HEK293 (cell line): ENCODE measurements around the gene SLC22A16.
A peak's percentile ranks its signal among the peaks of the same experiment; 100 is the strongest.

Source experiments
- GFI1B ChIP-seq: fragments of 450-650 bp; formaldehyde crosslinking; IDR thresholded peaks from 2 replicates; pipeline ENCODE4 v1.5.1; 2016; ENCODE audit warnings: missing biosample characterization, missing genetic modification characterization
- IKZF3 ChIP-seq: fragments of 450-650 bp; IDR thresholded peaks from 2 replicates; pipeline ENCODE4 v1.5.0; 2018; ENCODE audit warnings: missing biosample characterization, mild to moderate bottlenecking, missing genetic modification characterization, moderate library complexity
- KLF17 ChIP-seq: fragments of 450-650 bp; formaldehyde crosslinking; IDR thresholded peaks from 2 replicates; pipeline ENCODE4 v1.5.1; 2016; ENCODE audit warnings: missing biosample characterization, missing genetic modification characterization
- MZF1 ChIP-seq: fragments of 450-650 bp; formaldehyde crosslinking; IDR thresholded peaks from 2 replicates; pipeline ENCODE4 v1.5.1; 2017; ENCODE audit warnings: missing biosample characterization, missing genetic modification characterization, borderline replicate concordance
- PRDM1 ChIP-seq: fragments of 450-650 bp; formaldehyde crosslinking; IDR thresholded peaks from 2 replicates; pipeline ENCODE4; 2016; ENCODE audit warnings: missing biosample characterization, missing genetic modification characterization
- PRDM2 ChIP-seq: fragments of 450-650 bp; formaldehyde crosslinking; IDR thresholded peaks from 2 replicates; pipeline ENCODE4 v1.5.1; 2016; ENCODE audit warnings: missing biosample characterization, missing genetic modification characterization, borderline replicate concordance
- RBAK ChIP-seq: fragments of 450-650 bp; formaldehyde crosslinking; IDR thresholded peaks from 2 replicates; pipeline ENCODE4 v1.5.1; 2016; ENCODE audit warnings: missing biosample characterization, missing genetic modification characterization
- SALL2 ChIP-seq: fragments of 450-650 bp; formaldehyde crosslinking; IDR thresholded peaks from 2 replicates; pipeline ENCODE4 v1.5.0; 2017; ENCODE audit warnings: missing biosample characterization, mild to moderate bottlenecking, missing genetic modification characterization, borderline replicate concordance
- SCRT1 ChIP-seq: fragments of 450-650 bp; formaldehyde crosslinking; IDR thresholded peaks from 2 replicates; pipeline ENCODE4 v1.5.1; 2016; ENCODE audit warnings: missing biosample characterization, missing genetic modification characterization, borderline replicate concordance
- ZBTB7A ChIP-seq: fragments of 450-650 bp; formaldehyde crosslinking; IDR thresholded peaks from 2 replicates; pipeline ENCODE4 v1.5.1; 2016; ENCODE audit warnings: low read depth, missing biosample characterization, missing genetic modification characterization
- ZFHX2 ChIP-seq: fragments of 450-650 bp; formaldehyde crosslinking; conservative IDR thresholded peaks from 2 replicates; pipeline ENCODE4 v1.5.1; 2016; ENCODE audit warnings: missing biosample characterization, missing genetic modification characterization
- ZNF114 ChIP-seq: fragments of 450-650 bp; formaldehyde crosslinking; IDR thresholded peaks from 2 replicates; pipeline ENCODE4 v1.5.0; 2017; ENCODE audit warnings: missing biosample characterization, missing genetic modification characterization
- ZNF121 ChIP-seq: fragments of 450-650 bp; formaldehyde crosslinking; IDR thresholded peaks from 2 replicates; pipeline ENCODE4 v1.5.1; 2016; ENCODE audit warnings: missing biosample characterization, missing genetic modification characterization
- ZNF174 ChIP-seq: fragments of 450-650 bp; formaldehyde crosslinking; IDR thresholded peaks from 2 replicates; pipeline ENCODE4 v1.5.0; 2017; ENCODE audit warnings: missing biosample characterization, mild to moderate bottlenecking, missing genetic modification characterization
- ZNF2 ChIP-seq: fragments of 450-650 bp; formaldehyde crosslinking; IDR thresholded peaks from 2 replicates; pipeline ENCODE4 v1.5.1; 2016; ENCODE audit warnings: missing biosample characterization, missing genetic modification characterization
- ZNF239 ChIP-seq: fragments of 450-650 bp; formaldehyde crosslinking; IDR thresholded peaks from 2 replicates; pipeline ENCODE4 v1.5.1; 2016; ENCODE audit warnings: missing biosample characterization, missing genetic modification characterization
- ZNF324 ChIP-seq: fragments of 450-650 bp; formaldehyde crosslinking; IDR thresholded peaks from 2 replicates; pipeline ENCODE4 v1.5.1; 2016; ENCODE audit warnings: missing biosample characterization, missing genetic modification characterization
- ZNF398 ChIP-seq: fragments of 450-650 bp; formaldehyde crosslinking; IDR thresholded peaks from 2 replicates; pipeline ENCODE4 v1.5.1; 2017; ENCODE audit warnings: missing biosample characterization, missing genetic modification characterization
- ZNF426 ChIP-seq: fragments of 450-650 bp; formaldehyde crosslinking; IDR thresholded peaks from 2 replicates; pipeline ENCODE4 v1.5.1; 2017; ENCODE audit warnings: missing biosample characterization, missing genetic modification characterization, mild to moderate bottlenecking, inconsistent platforms, moderate library complexity
- ZNF530 ChIP-seq: fragments of 450-650 bp; formaldehyde crosslinking; IDR thresholded peaks from 2 replicates; pipeline ENCODE4 v1.5.1; 2016; ENCODE audit warnings: low read depth, missing biosample characterization, missing genetic modification characterization
- ZNF548 ChIP-seq: fragments of 450-650 bp; formaldehyde crosslinking; IDR thresholded peaks from 2 replicates; pipeline ENCODE4 v1.5.1; 2016; ENCODE audit warnings: missing biosample characterization, missing genetic modification characterization
- ZNF585B ChIP-seq: fragments of 450-650 bp; formaldehyde crosslinking; IDR thresholded peaks from 2 replicates; pipeline ENCODE4 v1.5.1; 2016; ENCODE audit warnings: missing biosample characterization, missing genetic modification characterization
- ZNF600 ChIP-seq: fragments of 450-650 bp; formaldehyde crosslinking; IDR thresholded peaks from 2 replicates; pipeline ENCODE4 v1.5.1; 2016; ENCODE audit warnings: missing biosample characterization, missing genetic modification characterization
- ZNF629 ChIP-seq: fragments of 450-650 bp; formaldehyde crosslinking; IDR thresholded peaks from 2 replicates; pipeline ENCODE4 v1.5.1; 2017; ENCODE audit warnings: missing biosample characterization, missing genetic modification characterization
- ZNF660 ChIP-seq: fragments of 450-650 bp; IDR thresholded peaks from 2 replicates; pipeline ENCODE4 v1.5.1; 2018; ENCODE audit warnings: missing biosample characterization, mild to moderate bottlenecking, missing genetic modification characterization
- ZSCAN18 ChIP-seq: fragments of 450-650 bp; formaldehyde crosslinking; IDR thresholded peaks from 2 replicates; pipeline ENCODE4 v1.5.1; 2016; ENCODE audit warnings: missing biosample characterization, missing genetic modification characterization
- ZSCAN23 ChIP-seq: fragments of 450-650 bp; formaldehyde crosslinking; IDR thresholded peaks from 2 replicates; pipeline ENCODE4 v1.5.1; 2016; ENCODE audit warnings: missing biosample characterization, missing genetic modification characterization
- ZSCAN5A ChIP-seq: fragments of 450-650 bp; formaldehyde crosslinking; IDR thresholded peaks from 2 replicates; pipeline ENCODE4 v1.5.1; 2016; ENCODE audit warnings: missing biosample characterization, missing genetic modification characterization

The SLC22A16 gene

GRCh38 chr6:110491644-110492317 lies 15.4 kb upstream of the SLC22A16 start (continued):
- TF ChIP-seq ZBTB7A (no peak), SCRT1 (no peak), ZSCAN18 (tag by site-specific recombination) (no peak), PRDM2 (tag by site-specific recombination) (no peak), ZNF174 (no peak), ZSCAN5A (tag by site-specific recombination) (no peak), IKZF3 (tag by site-specific recombination) (0 out of 2 replicates have a peak, but pooled peaks have one; percentile 57), ZNF426 (tag by site-specific recombination) (no peak), SALL2 (tag by site-specific recombination) (no peak), GFI1B (tag by site-specific recombination) (no peak), ZSCAN23 (tag by site-specific recombination) (no peak), ZNF114 (no peak), KLF17 (tag by site-specific recombination) (no peak), RBAK (tag by site-specific recombination) (no peak), ZNF239 (no peak), ZNF121 (tag by site-specific recombination) (no peak), ZNF398 (no peak), ZNF629 (tag by site-specific recombination) (peak; percentile 72; the same call in 1 of the 2 replicates), ZNF2 (tag by site-specific recombination) (no peak), MZF1 (tag by site-specific recombination) (peak; percentile 86), ZNF548 (no peak), ZNF530 (no peak), ZFHX2 (peak; percentile 71), ZNF600 (tag by site-specific recombination) (peak; percentile 54), ZNF660 (tag by site-specific recombination) (no peak), ZNF324 (no peak), ZNF585B (tag by site-specific recombination) (no peak), PRDM1 (tag by site-specific recombination) (no peak; the same call in 1 of the 2 replicates)
